Neutrophil (primary cell): Measurements from ENCODE around the gene DDX50.

Experiments
- H3K27ac ChIP-seq: fragments of 200-600 bp; sonication (generic); 2 replicates; pipeline ENCODE4 v1.5.1; 2016; ENCODE audit warnings: mild to moderate bottlenecking, moderate library complexity
- H3K27me3 ChIP-seq: fragments of 200-600 bp; sonication (generic); 2 replicates; pipeline ENCODE4 v1.6.0; 2016; ENCODE audit warnings: mild to moderate bottlenecking
- H3K36me3 ChIP-seq: fragments of 200-600 bp; sonication (generic); 2 replicates; pipeline ENCODE4 v1.5.1; 2017
- H3K4me1 ChIP-seq, 2 experiments: fragments of 200-600 bp in 1 of 2; sonication (generic) in 1 of 2; 1 replicate in 1 of 2; 2 replicates in 1 of 2; pipeline versions ENCODE4 v1.5.1 to v1.6.1; 2013 to 2016; ENCODE audit warnings: low read depth in 1 of 2, low read length in 1 of 2, mild to moderate bottlenecking in 1 of 2, moderate library complexity in 1 of 2; ENCODE audit not compliant: control insufficient read depth in 1 of 2, insufficient read depth in 1 of 2
- H3K4me3 ChIP-seq, 2 experiments: fragments of 200-600 bp in 1 of 2; sonication (generic) in 1 of 2; 1 replicate in 1 of 2; 2 replicates in 1 of 2; pipeline ENCODE4 v1.5.1; 2013 to 2016; ENCODE audit warnings: low read depth in 1 of 2, low read length in 1 of 2, mild to moderate bottlenecking in 1 of 2, moderate library complexity in 1 of 2
- H3K9me3 ChIP-seq: fragments of 200-600 bp; sonication (generic); 2 replicates; pipeline ENCODE4 v1.5.1; 2016
- CTCF ChIP-seq: fragments of 200-600 bp; sonication (generic); IDR thresholded peaks from 2 replicates; pipeline ENCODE4 v1.5.1; 2016; ENCODE audit warnings: antibody characterized with exemption

DDX50 gene

GRCh38 chr10:68992636-68993440 lies 91.7 kb downstream of the DDX50 start:
- no peak overlapping the region for H3K27ac ChIP-seq
- H3K36me3 ChIP-seq, result no peaks in the 10 kb centered on the region
- no peak for TF ChIP-seq CTCF
- H3K4me1 ChIP-seq, result peaks cover 20 to 23% of the 10 kb centered on the region in 2 experiments
- H3K9me3 ChIP-seq, result no peaks in the 10 kb centered on the region
- no peaks in the 10 kb centered on the region for H3K27me3 ChIP-seq
- no peak overlapping the region for H3K4me3 ChIP-seq
